ENCODE results near the gene SLC6A6.

DNA sequence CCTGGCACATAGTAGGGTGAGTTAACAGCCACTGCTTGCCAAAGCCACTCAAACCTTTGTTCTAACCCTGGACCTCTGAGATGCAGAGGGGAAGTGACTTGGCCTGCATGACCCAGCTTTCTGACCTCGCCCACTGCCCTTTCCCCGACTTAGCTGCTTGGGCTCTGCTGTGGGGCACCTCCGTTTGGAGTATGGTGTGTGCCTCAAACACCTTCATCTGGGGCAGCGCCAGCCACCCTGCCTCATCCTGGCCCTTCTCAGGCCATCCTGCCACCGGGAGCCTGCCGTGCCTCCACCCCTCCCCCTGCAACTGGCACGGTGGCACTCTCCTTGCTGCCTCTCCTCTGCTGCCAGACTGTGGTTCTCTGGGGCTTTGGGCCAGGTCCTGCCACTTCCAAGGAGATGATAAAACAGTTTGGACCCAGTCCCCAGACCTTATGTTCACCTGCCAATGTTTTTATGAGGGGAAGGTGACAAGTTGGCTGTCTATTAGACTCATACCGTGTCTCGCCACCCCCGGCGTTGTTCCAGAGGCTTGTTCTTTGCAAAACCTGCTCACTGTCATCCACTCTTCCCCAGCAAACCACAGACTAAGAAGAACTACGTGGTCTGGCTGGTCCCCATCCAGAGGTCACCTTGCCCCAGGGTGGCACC is 32.2 kb downstream of the SLC6A6 start:
- TF ChIP-seq EZH2 (optimal IDR thresholded peaks at IDR 0.05; ENCODE audit: low read depth, low read length) (no peak), EZH2phosphoT487 (IDR thresholded peaks at IDR 0.05; ENCODE audit: low read length) (no peak)
- TF ChIP-seq, protein P1, sequence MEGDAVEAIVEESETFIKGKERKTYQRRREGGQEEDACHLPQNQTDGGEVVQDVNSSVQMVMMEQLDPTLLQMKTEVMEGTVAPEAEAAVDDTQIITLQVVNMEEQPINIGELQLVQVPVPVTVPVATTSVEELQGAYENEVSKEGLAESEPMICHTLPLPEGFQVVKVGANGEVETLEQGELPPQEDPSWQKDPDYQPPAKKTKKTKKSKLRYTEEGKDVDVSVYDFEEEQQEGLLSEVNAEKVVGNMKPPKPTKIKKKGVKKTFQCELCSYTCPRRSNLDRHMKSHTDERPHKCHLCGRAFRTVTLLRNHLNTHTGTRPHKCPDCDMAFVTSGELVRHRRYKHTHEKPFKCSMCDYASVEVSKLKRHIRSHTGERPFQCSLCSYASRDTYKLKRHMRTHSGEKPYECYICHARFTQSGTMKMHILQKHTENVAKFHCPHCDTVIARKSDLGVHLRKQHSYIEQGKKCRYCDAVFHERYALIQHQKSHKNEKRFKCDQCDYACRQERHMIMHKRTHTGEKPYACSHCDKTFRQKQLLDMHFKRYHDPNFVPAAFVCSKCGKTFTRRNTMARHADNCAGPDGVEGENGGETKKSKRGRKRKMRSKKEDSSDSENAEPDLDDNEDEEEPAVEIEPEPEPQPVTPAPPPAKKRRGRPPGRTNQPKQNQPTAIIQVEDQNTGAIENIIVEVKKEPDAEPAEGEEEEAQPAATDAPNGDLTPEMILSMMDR (IDR thresholded peaks at IDR 0.05; ENCODE audit: low read length) = no peak
